AG10803 (cell line): ENCODE measurements around the gene SP140L.

ENCODE experiments used
- DNase-seq: peaks from one replicate; pipeline ENCODE4 v3.0.0; 2010; ENCODE audit warnings: low read depth
- H3K4me3 ChIP-seq: 2 replicates; pipeline ENCODE4 v1.5.1; 2011; ENCODE audit warnings: mild to moderate bottlenecking, low read length, control low read depth
- CTCF ChIP-seq: conservative IDR thresholded peaks from 2 replicates; pipeline ENCODE4 v1.5.1; 2011; ENCODE audit warnings: mild to moderate bottlenecking, low read length, control low read depth, inconsistent platforms

SP140L gene

GRCh38 chr2:230348787-230349186, 21.8 kb downstream of the SP140L start:
- no peak overlapping the region for H3K4me3 ChIP-seq
- no peak for TF ChIP-seq CTCF
- DNase-seq: no peak

- DNase-seq: peak; percentile 65
- H3K4me3 ChIP-seq: no peak overlapping the region
- TF ChIP-seq CTCF: no peak
Measured at GRCh38 chr2:230356084-230356483, 29.1 kb downstream of the SP140L start.

DNA sequence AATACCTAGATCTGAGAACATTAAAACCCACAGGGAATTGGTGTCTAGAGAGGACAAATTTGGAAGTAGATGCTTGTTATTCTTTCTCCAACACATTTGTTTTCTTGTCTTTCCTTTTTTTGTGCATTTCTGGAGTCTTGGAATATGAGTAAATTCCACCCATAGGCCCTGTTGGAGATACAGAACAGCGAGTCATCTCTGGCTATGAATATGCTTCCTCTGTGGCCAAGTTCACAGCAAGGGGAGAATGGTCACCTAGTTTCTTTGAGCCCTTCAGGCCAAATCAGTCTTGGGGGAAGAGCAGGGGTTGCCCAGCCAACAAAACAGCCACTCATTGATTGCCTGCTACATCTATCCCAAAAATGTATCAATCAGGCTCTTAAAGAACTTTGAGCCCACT, 31.3 kb downstream of the SP140L start:
- H3K4me3 ChIP-seq: no peak overlapping the region
- TF ChIP-seq CTCF: no peak
- DNase-seq: peak; percentile 30

DNA sequence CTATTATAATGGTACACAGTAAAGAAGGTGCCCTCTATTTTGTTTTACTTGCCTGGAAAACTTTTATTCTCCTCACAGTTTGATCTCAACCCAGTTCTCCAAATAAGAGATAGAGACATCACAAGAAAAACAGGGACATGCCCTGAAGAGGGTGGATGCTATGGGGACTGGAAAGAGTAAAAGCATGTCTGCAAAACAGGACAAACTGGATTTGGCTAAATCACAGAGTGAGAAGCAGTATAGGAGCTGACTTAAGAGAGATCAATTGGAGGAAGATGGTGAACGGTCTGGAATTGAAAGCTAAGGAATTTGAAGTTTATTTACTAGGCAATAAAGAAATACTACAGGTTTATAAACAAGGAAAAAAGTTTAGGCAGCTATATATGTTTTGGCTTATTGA, 33.0 kb downstream of the SP140L start:
- no peak for TF ChIP-seq CTCF
- no peak for DNase-seq
- H3K4me3 ChIP-seq: no peak overlapping the region

DNA sequence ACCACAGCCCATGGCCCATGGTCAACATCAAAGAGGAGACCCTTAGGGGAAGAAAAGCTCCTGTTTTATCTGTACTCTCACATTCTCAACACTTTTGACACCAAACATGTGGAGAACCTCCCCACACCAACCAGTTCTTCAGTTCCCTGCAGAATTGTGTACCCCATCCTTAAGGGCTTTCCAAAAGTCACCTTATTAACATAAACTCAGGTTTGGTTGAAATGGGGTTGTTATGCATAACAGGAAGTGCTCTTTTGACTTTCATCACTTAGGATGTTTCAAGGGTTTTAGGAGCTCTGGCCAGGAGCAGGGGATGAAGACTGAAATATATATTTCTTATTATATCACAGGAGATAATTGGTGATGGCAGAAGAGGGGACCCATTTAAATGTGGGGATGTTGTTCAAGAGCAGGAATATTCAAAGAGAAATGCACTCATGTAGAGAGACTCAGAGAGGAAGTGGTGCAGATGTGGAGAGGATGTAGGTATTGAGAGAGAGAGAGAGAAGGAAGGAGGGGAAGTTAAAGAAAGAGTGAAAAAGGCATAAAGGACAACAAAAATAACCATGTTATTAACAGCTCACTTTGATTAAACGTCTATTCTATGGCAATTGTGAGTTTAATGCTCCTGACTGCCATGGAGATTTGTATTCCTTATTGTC, 35.2 kb downstream of the SP140L start:
- TF ChIP-seq CTCF: no peak
- no peak overlapping the region for H3K4me3 ChIP-seq
- no peak for DNase-seq

GRCh38 chr2:230382108-230382507, 55.1 kb downstream of the SP140L start:
- no peak for DNase-seq
- no peak overlapping the region for H3K4me3 ChIP-seq
- TF ChIP-seq CTCF: no peak

DNA sequence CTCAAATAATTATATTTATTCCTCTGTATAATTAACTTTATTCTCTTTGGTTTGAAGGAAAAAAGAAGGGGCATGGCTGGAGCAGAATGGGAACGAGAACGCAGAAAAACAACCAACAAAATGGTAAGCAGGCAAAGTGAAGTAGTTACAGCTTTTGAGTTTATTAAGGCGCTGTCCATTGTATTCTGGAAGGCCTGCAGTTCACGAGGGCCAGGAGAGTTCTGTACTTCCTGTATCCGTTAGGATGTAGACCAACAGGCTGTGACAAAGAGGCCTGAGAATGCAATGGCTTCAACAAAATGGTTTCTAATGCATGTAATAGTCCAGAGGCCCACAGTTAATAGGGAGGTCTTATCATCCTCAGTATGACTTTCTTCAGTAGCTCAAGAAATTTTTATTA, 56.5 kb downstream of the SP140L start:
- no peak overlapping the region for H3K4me3 ChIP-seq

More for the DNA sequence above, 56.5 kb downstream of the SP140L start:
- no peak for DNase-seq
- no peak for TF ChIP-seq CTCF
